Lower lobe of right lung (tissue), 2 donors: Measurements from ENCODE around the gene PNPLA6. TPM values are rescaled to one million over a fixed set of nuclear protein-coding genes. Genes with fewer than 3 reads are reported as not detected.

Experiments used
- ATAC-seq, 2 donors: fragments of 200-7000 bp; cut with Tn5 transposase; one replicate each; pipeline ENCODE4 v1.9.1; 2020 to 2022; ENCODE audit warnings: mild to moderate bottlenecking in 2 of 2, moderate library complexity in 2 of 2
- DNase-seq: peaks from one replicate; pipeline ENCODE4 v3.0.0-alpha.2; 2020
- H3K27ac ChIP-seq: fragments of 200-600 bp; one replicate; pipeline ENCODE4 v1.8.0; 2022
- H3K27me3 ChIP-seq: fragments of 200-600 bp; one replicate; pipeline ENCODE4 v1.8.0; 2022; ENCODE audit warnings: low read depth
- H3K36me3 ChIP-seq: fragments of 200-600 bp; one replicate; pipeline ENCODE4 v1.8.0; 2022; ENCODE audit warnings: mild to moderate bottlenecking
- H3K4me1 ChIP-seq: fragments of 200-600 bp; one replicate; pipeline ENCODE4 v1.8.0; 2022
- H3K4me3 ChIP-seq: fragments of 200-600 bp; one replicate; pipeline ENCODE4 v1.8.0; 2022; ENCODE audit warnings: mild to moderate bottlenecking
- H3K9me3 ChIP-seq: fragments of 200-600 bp; one replicate; pipeline ENCODE4 v1.8.0; 2022
- intact Hi-C: fragments of 100-400 bp; cut with DNase I; formaldehyde crosslinking; loops from one replicate; pipeline ENCODE4 v1.11.0; 2022
- total RNA-seq: library from RNA; stranded (reverse); fragmentation: NEBNext Ultra II Directional; extraction: Animal tissue kit (Norgen Biotek cat#: 25700); gene quantifications from one replicate; pipeline ENCODE4 v1.2.1, GENCODE V29; 2021
- TF ChIP-seq, protein P1 (sequence below): fragments of 200-600 bp; IDR thresholded peaks from one replicate; pipeline ENCODE4 v1.8.0; 2022; ENCODE audit warnings: antibody characterized with exemption, mild to moderate bottlenecking
- donor health status: DM: no; HTN: yes; CAD: no; lungs with severe emphysema.

Gene PNPLA6
- total RNA-seq, 1 donor from 2014 or later = 289 TPM

DNA sequence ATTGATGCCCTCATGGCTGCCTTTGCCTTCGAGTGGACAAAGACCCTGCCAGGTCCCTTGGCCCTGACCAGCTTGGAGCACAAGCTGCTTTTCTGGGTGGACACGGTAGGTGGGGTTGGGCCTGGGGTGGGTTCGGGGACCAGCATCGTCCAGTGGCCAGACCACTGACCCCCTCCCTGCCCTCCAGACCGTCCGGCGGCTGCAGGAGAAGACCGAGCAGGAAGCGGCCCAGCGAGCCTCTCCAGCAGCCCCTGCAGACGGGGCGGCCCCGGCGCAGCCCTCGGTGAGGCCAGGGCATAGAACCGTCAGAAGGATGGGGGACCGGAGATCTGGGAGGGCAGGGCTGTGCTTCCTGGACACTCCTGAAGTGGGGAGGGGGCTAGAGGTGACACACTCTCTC lies 70.8 kb downstream of the PNPLA6 start:
- intact Hi-C loops = no loop called here
- Histone ChIP-seq H3K4me3 (no peak overlapping the region), H3K27ac (no peak overlapping the region), H3K27me3 (peaks cover 6% of the 10 kb centered on the region), H3K36me3 (peaks cover 25% of the 10 kb centered on the region), H3K9me3 (no peaks in the 10 kb centered on the region), H3K4me1 (no peaks in the 10 kb centered on the region)
- TF ChIP-seq, protein P1, sequence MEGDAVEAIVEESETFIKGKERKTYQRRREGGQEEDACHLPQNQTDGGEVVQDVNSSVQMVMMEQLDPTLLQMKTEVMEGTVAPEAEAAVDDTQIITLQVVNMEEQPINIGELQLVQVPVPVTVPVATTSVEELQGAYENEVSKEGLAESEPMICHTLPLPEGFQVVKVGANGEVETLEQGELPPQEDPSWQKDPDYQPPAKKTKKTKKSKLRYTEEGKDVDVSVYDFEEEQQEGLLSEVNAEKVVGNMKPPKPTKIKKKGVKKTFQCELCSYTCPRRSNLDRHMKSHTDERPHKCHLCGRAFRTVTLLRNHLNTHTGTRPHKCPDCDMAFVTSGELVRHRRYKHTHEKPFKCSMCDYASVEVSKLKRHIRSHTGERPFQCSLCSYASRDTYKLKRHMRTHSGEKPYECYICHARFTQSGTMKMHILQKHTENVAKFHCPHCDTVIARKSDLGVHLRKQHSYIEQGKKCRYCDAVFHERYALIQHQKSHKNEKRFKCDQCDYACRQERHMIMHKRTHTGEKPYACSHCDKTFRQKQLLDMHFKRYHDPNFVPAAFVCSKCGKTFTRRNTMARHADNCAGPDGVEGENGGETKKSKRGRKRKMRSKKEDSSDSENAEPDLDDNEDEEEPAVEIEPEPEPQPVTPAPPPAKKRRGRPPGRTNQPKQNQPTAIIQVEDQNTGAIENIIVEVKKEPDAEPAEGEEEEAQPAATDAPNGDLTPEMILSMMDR = no peak
- ATAC-seq (no peak), DNase-seq (no peak)

DNA sequence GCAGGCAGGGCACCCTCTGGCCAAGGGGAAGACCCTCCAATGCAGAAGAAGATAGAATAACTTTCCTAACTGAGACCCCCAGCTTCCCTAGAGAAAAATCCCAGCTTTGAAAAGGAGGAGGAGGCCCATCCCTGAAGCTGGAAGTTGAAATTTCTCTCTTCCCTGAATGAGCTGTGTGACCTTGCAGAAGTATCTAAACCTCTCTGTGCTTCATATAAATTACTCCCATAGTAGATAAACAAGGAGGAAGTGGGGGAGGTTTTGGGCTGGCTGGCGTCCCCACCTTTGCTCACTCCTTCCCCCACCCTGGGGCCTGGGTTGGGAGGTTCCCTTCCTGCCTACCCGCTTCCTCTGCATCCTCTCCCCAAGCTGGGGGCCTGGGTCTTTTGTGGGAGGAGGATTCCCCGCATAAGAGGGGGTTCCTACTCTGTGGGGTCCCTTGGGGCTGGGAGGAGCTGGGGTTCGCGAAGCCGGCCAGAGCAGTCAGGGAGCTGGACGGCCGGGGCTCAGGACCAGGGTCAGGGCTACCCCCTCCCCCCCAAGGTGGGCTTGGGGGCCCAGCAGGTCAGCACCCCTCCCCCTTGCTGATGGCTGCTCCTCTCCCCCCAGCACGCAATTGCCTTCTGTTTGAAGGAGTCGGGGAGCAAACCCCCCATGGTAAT lies 71.8 kb downstream of the PNPLA6 start:
- Histone ChIP-seq H3K36me3 (peaks cover 35% of the 10 kb centered on the region), H3K4me3 (no peak overlapping the region), H3K4me1 (no peaks in the 10 kb centered on the region), H3K27me3 (peaks cover 4% of the 10 kb centered on the region), H3K27ac (no peak overlapping the region), H3K9me3 (no peaks in the 10 kb centered on the region)
- DNase-seq = no peak
- no peak for ATAC-seq
- intact Hi-C loops = no loop called here
- TF ChIP-seq, protein P1 = no peak

DNA sequence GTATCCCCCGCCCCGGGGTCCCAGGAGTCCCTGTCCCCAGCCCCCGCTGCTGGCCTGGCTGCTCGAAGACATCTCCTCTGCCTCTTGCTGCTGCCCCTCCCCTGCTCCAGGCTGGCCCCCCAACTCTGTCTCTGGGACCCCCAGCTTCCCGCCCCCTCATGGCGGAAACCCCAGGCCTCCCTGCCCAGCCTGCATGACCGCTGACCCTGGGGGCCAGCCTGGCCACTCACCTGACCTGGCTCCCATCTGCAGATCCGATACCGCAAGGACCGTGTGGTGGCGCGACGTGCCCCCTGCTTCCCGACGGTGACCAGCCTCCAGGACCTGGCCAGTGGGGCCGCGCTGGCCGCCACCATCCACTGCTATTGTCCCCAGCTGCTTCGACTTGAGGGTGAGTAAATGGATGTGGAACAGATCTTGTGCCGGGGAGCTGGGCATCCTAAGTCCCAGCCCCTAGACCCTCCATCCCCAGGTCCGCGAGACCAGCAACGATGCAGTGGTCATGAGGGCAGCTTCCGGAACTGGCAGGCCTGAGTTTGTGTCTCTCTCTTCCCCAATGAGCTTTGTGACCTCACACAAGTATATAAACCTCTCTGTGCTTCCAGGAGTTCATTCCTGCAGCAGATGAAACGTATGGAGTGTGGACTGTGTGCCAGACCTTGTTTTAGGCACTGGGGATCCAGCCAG lies 72.5 kb downstream of the PNPLA6 start:
- Histone ChIP-seq H3K27me3 (peaks cover 4% of the 10 kb centered on the region), H3K27ac (no peak overlapping the region), H3K4me3 (no peak overlapping the region), H3K4me1 (no peaks in the 10 kb centered on the region), H3K36me3 (peaks cover 35% of the 10 kb centered on the region), H3K9me3 (no peaks in the 10 kb centered on the region)
- DNase-seq (no peak), ATAC-seq (no peak)
- intact Hi-C loops = no loop called here
- TF ChIP-seq, protein P1 = no peak

DNA sequence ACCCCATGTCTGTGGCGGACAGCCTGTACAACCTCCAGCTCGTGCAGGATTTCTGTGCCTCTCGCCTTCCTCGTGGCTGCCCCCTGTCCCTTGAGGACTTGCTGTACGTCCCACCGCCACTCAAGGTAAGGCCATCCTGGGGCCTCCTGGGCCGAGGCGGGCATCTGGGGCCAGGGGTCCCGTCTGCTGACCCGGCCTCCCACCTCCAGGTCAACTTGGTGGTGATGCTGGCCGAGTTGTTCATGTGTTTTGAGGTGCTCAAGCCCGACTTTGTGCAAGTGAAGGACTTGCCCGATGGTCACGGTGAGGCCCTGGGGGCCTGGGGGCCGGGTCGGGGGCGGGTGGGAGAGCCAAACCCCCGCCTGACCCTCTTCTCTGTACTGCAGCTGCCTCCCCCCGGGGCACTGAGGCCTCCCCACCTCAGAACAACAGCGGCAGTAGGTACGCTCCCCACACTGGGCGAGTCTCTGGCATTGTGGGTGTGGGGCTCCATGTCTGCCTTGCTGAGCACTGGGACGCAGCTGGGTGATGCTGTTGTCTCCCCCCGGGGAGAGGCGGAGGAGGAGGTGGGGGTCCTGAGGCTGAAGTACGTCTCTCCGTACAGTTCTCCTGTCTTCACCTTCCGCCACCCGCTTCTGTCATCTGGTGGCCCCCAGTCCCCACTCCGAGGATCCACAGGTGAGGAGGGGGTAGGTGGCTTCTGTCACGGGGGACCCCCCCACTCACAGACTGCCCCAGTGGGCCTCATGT lies 75.1 kb downstream of the PNPLA6 start:
- no peak overlapping the region for H3K4me3 ChIP-seq
- intact Hi-C loops = no loop called here
- ATAC-seq (no peak), DNase-seq (no peak)
- no peaks in the 10 kb centered on the region for H3K4me1 ChIP-seq
- TF ChIP-seq, protein P1 = no peak
- peaks cover 35% of the 10 kb centered on the region for H3K36me3 ChIP-seq
- H3K27me3 ChIP-seq = no peaks in the 10 kb centered on the region
- H3K27ac ChIP-seq = no peak overlapping the region
- no peaks in the 10 kb centered on the region for H3K9me3 ChIP-seq

Other genes with a start within 250 kb of the PNPLA6 start
- gene INSR, start 241.3 kb upstream of the PNPLA6 start, total RNA-seq = 37.3 TPM
- gene ARHGEF18, start 186.8 kb upstream of the PNPLA6 start, total RNA-seq = 42.4 TPM
- 3.8 TPM for gene PEX11G, start 46.7 kb upstream of the PNPLA6 start, total RNA-seq
- gene ZNF358, start 19.6 kb upstream of the PNPLA6 start, total RNA-seq = 54.9 TPM
- gene MCOLN1, start 13.1 kb upstream of the PNPLA6 start, total RNA-seq = 79.0 TPM
- gene CAMSAP3, start 60.1 kb downstream of the PNPLA6 start, total RNA-seq = 25.6 TPM
- gene XAB2, start 93.8 kb downstream of the PNPLA6 start, total RNA-seq = 42.0 TPM
- 82.6 TPM for gene PET100, start 94.1 kb downstream of the PNPLA6 start, total RNA-seq
- 3.5 TPM for gene PCP2, start 98.0 kb downstream of the PNPLA6 start, total RNA-seq
- 200 TPM for gene STXBP2, start 101.4 kb downstream of the PNPLA6 start, total RNA-seq
- gene RETN, start 133.3 kb downstream of the PNPLA6 start, total RNA-seq = 21.1 TPM
- gene MCEMP1, start 141.4 kb downstream of the PNPLA6 start, total RNA-seq = 184 TPM
- gene TRAPPC5, start 145.1 kb downstream of the PNPLA6 start, total RNA-seq = 75.3 TPM
- 0.50 TPM for gene FCER2, start 166.4 kb downstream of the PNPLA6 start, total RNA-seq
- gene CLEC4G, start 196.4 kb downstream of the PNPLA6 start, total RNA-seq = 2.9 TPM
- gene CD209, start 211.8 kb downstream of the PNPLA6 start, total RNA-seq = 18.8 TPM
- gene CLEC4M, start 227.5 kb downstream of the PNPLA6 start, total RNA-seq = 5.8 TPM